Mesenchymal stem cell (in vitro differentiated cells and primary cell): Measurements from ENCODE around the gene ACTN4.

Source experiments
- DNase-seq: peaks from one replicate; pipeline ENCODE4 v3.0.0-alpha.2; 2013
- H2AFZ ChIP-seq: one replicate; pipeline ENCODE4 v1.6.1; 2013; ENCODE audit warnings: low read depth, mild to moderate bottlenecking, control low read depth, inconsistent platforms, low read length, moderate library complexity
- H2AK5ac ChIP-seq: 2 replicates; pipeline ENCODE4 v1.6.1; 2013; ENCODE audit warnings: low read length, moderate library complexity, mild to moderate bottlenecking, inconsistent platforms; ENCODE audit not compliant: severe bottlenecking
- H2BK120ac ChIP-seq: one replicate; pipeline ENCODE4 v1.6.1; 2013; ENCODE audit warnings: low read depth, mild to moderate bottlenecking, inconsistent platforms, low read length, moderate library complexity
- H2BK12ac ChIP-seq, 2 experiments: one replicate each; pipeline ENCODE4 v1.6.1; 2013; ENCODE audit warnings: inconsistent platforms in 2 of 2, low read length in 2 of 2, mild to moderate bottlenecking in 2 of 2, moderate library complexity in 2 of 2, control low read depth in 1 of 2
- H2BK15ac ChIP-seq: one replicate; pipeline ENCODE4 v1.6.1; 2013; ENCODE audit warnings: mild to moderate bottlenecking, low read depth, inconsistent platforms; ENCODE audit not compliant: poor library complexity, severe bottlenecking
- H2BK5ac ChIP-seq: 2 replicates; pipeline ENCODE4 v1.6.1; 2013; ENCODE audit warnings: low read depth, mild to moderate bottlenecking, low read length, control low read depth, inconsistent platforms; ENCODE audit not compliant: poor library complexity, severe bottlenecking
- H3K14ac ChIP-seq, 2 experiments: one replicate each; pipeline ENCODE4 v1.6.1; 2013; ENCODE audit warnings: inconsistent platforms in 2 of 2, low read length in 2 of 2, control low read depth in 1 of 2, mild to moderate bottlenecking in 1 of 2, moderate library complexity in 1 of 2
- H3K18ac ChIP-seq, 2 experiments: one replicate each; pipeline ENCODE4 v1.6.1; 2013; ENCODE audit warnings: inconsistent platforms in 2 of 2, low read length in 2 of 2, control low read depth in 1 of 2, low read depth in 1 of 2, mild to moderate bottlenecking in 1 of 2
- H3K23ac ChIP-seq, 2 experiments: one replicate each; pipeline ENCODE4 v1.6.1; 2013; ENCODE audit warnings: inconsistent platforms in 2 of 2, low read length in 2 of 2, mild to moderate bottlenecking in 2 of 2, moderate library complexity in 2 of 2, control low read depth in 1 of 2
- H3K27ac ChIP-seq: 2 replicates; pipeline ENCODE4 v1.5.1; 2013; ENCODE audit warnings: mild to moderate bottlenecking, moderate library complexity, low read length, control low read depth, inconsistent platforms; ENCODE audit not compliant: poor library complexity, severe bottlenecking
- H3K27me3 ChIP-seq, 2 experiments: 2 replicates each; pipeline versions ENCODE4 v1.6.1 to v1.7.0; 2013; ENCODE audit warnings: low read length in 2 of 2, mild to moderate bottlenecking in 2 of 2, moderate library complexity in 2 of 2, control low read depth in 1 of 2, inconsistent platforms in 1 of 2; ENCODE audit not compliant: control insufficient read depth in 1 of 2, insufficient read depth in 1 of 2
- H3K36me3 ChIP-seq, 2 experiments: 2 replicates each; pipeline versions ENCODE4 v1.6.1 to v1.7.0; 2013; ENCODE audit warnings: low read length in 2 of 2, control low read depth in 1 of 2, inconsistent platforms in 1 of 2, low read depth in 1 of 2, mild to moderate bottlenecking in 1 of 2; ENCODE audit not compliant: insufficient read depth in 2 of 2, control insufficient read depth in 1 of 2
- H3K4ac ChIP-seq, 2 experiments: one replicate each; pipeline ENCODE4 v1.6.1; 2013; ENCODE audit warnings: inconsistent platforms in 2 of 2, low read length in 2 of 2, mild to moderate bottlenecking in 2 of 2, moderate library complexity in 2 of 2, control low read depth in 1 of 2, low read depth in 1 of 2
- H3K4me1 ChIP-seq: 2 replicates; pipeline ENCODE4 v1.6.1; 2013; ENCODE audit warnings: low read depth, low read length, control low read depth; ENCODE audit not compliant: control insufficient read depth, insufficient read depth
- H3K4me2 ChIP-seq: 2 replicates; pipeline ENCODE4 v1.6.1; 2013; ENCODE audit warnings: low read length, mild to moderate bottlenecking, inconsistent platforms; ENCODE audit not compliant: poor library complexity, severe bottlenecking
- H3K4me3 ChIP-seq, 2 experiments: 2 replicates each; pipeline versions ENCODE4 v1.5.1 to v1.7.0; 2013; ENCODE audit warnings: low read length in 2 of 2, mild to moderate bottlenecking in 2 of 2, control low read depth in 1 of 2, low read depth in 1 of 2; ENCODE audit not compliant: insufficient read depth in 1 of 2
- H3K79me1 ChIP-seq: replicated peaks from 2 replicates; pipeline ENCODE4 v1.6.1; 2013; ENCODE audit warnings: mild to moderate bottlenecking, control low read depth, low read length, inconsistent platforms; ENCODE audit not compliant: poor library complexity, severe bottlenecking
- H3K9ac ChIP-seq: 2 replicates; pipeline ENCODE4 v1.7.0; 2013; ENCODE audit warnings: mild to moderate bottlenecking, low read length, moderate library complexity
- H3K9me3 ChIP-seq: 2 replicates; pipeline ENCODE4 v1.7.0; 2013; ENCODE audit warnings: mild to moderate bottlenecking, low read length; ENCODE audit not compliant: control insufficient read depth
- H4K8ac ChIP-seq: one replicate; pipeline ENCODE4 v1.6.1; 2013; ENCODE audit warnings: inconsistent platforms, mild to moderate bottlenecking, low read length, moderate library complexity
- H4K91ac ChIP-seq: one replicate; pipeline ENCODE4 v1.6.1; 2013; ENCODE audit warnings: mild to moderate bottlenecking, low read length, inconsistent platforms
- WGBS: methylation state at CpG from one replicate; pipeline ENCODE4 v1.1.7; 2013; ENCODE audit warnings: mixed read lengths; 5-methylcytosine and 5-hydroxymethylcytosine counted together

ACTN4 gene

DNA sequence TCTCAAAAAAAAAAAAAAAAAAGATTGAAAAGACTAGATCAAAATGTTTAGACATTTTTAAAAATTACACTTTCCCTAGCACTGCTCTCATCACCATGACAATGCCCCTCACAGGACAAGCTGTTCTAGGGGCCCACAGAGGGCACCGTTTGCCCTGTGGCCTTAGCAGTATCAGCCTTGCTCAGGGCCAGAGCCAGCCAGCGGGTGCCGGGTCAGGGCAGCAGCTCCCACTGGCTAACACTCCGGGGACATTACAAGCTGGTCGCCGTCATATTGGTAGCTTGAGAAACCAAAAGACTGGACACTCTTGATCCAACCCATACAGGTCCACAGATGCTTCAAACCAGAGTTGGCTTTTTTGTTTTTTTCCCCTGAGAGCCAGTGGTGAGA is 78.8 kb downstream of the ACTN4 start:
- Histone ChIP-seq H3K4me3 (no peak overlapping the region), H2BK12ac (no peak overlapping the region), H2BK15ac (no peak overlapping the region), H3K4me1 (peaks cover 43% of the 10 kb centered on the region), H3K18ac (no peak overlapping the region), H3K9ac (no peak overlapping the region), H2AFZ (no peak overlapping the region), H3K14ac (no peak overlapping the region), H4K8ac (no peak overlapping the region), H3K9me3 (no peaks in the 10 kb centered on the region), H2BK5ac (no peak overlapping the region), H3K23ac (no peak overlapping the region), H3K4me2 (no peak overlapping the region), H4K91ac (no peak overlapping the region), H3K27ac (peak overlapping the region; percentile 1), H3K27me3 (no peaks in the 10 kb centered on the region), H2BK120ac (no peak overlapping the region), H3K79me1 (peaks cover 32% of the 10 kb centered on the region), H3K4ac (no peak overlapping the region), H3K36me3 (peaks cover 88 to 99% of the 10 kb centered on the region in 2 experiments), H2AK5ac (no peak overlapping the region)
- no peak for DNase-seq
- 95% methylated on average over 6 of the region's 6 CpGs for WGBS

DNA sequence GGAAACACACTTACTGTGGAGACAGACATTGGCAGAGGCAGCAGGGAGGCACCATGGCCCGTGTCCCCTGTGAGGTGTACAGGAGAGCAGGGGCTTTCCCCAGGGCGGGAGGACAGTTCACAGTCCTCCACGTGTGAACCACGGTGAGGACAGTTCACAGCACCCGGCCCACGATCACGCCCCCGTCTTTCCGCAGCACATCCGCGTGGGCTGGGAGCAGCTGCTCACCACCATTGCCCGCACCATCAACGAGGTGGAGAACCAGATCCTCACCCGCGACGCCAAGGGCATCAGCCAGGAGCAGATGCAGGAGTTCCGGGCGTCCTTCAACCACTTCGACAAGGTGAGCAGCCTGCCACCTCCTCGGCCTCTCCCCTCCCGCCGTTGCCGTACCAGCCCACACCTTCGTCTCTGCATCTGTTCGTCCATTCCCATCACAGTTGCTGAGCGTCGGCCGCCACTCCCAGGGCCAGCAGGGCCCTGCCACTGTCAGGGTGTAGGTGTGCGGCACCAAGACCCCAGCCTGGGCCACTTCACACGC is 79.4 kb downstream of the ACTN4 start:
- H2AK5ac ChIP-seq: no peak overlapping the region
- no peak overlapping the region for H3K27ac ChIP-seq
- H3K9ac ChIP-seq: no peak overlapping the region
- peak overlapping the region in 1 of 2 experiments; percentile 34 for H3K18ac ChIP-seq
- H3K36me3 ChIP-seq: peaks cover 88 to 99% of the 10 kb centered on the region in 2 experiments
- 95% methylated on average over 30 of the region's 30 CpGs for WGBS
- no peaks in the 10 kb centered on the region for H3K27me3 ChIP-seq
- H2BK12ac ChIP-seq: no peak overlapping the region
- peaks cover 39% of the 10 kb centered on the region for H3K4me1 ChIP-seq
- H3K79me1 ChIP-seq: peaks cover 28% of the 10 kb centered on the region
- H2AFZ ChIP-seq: no peak overlapping the region
- no peaks in the 10 kb centered on the region for H3K9me3 ChIP-seq
- no peak overlapping the region for H3K4ac ChIP-seq
- no peak for DNase-seq
- no peak overlapping the region for H2BK5ac ChIP-seq
- H3K4me2 ChIP-seq: no peak overlapping the region
- no peak overlapping the region for H3K14ac ChIP-seq
- H4K8ac ChIP-seq: peak overlapping the region; percentile 0
- no peak overlapping the region for H2BK15ac ChIP-seq
- H3K23ac ChIP-seq: peak overlapping the region in 1 of 2 experiments; percentile 38
- H4K91ac ChIP-seq: no peak overlapping the region
- no peak overlapping the region for H2BK120ac ChIP-seq
- no peak overlapping the region for H3K4me3 ChIP-seq

DNA sequence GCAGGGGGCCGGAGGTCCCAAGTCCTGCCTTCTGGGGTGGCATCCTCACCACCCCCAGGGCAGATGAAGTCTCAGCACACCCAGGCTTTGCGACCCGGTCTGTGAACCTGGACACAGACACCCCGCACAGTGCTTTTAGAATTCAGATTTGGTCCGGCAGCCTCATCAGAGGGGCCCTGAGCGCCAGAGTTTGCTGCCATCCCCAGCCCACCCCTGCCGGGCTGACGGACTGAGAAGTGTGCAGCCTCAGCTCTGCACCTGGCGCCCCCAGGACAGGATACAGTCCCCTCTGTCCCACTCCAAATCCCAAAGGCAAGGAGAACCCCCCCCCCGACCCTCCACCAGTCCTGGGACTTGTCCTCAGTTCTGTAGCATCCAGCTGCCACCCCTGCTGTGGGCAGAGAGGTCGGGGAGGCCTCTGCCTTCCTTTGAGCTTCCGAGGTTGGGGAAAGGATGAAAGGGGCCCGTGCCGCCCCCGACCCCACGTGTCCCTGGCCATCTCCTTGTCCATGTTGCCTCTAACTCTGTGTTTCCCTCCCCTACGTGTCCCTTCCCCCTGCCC is 79.9 kb downstream of the ACTN4 start:
- H3K18ac ChIP-seq: peak overlapping the region in 1 of 2 experiments; percentile 1
- no peak overlapping the region for H3K9ac ChIP-seq
- peaks cover 27% of the 10 kb centered on the region for H3K79me1 ChIP-seq
- no peak for DNase-seq
- H3K4me1 ChIP-seq: peaks cover 37% of the 10 kb centered on the region
- H4K8ac ChIP-seq: no peak overlapping the region
- no peak overlapping the region for H2AFZ ChIP-seq
- no peak overlapping the region for H2BK120ac ChIP-seq
- no peak overlapping the region for H3K4ac ChIP-seq
- H2BK5ac ChIP-seq: no peak overlapping the region
- WGBS: 96% methylated on average over 15 of the region's 17 CpGs
- no peak overlapping the region for H4K91ac ChIP-seq
- H3K14ac ChIP-seq: no peak overlapping the region
- H3K27ac ChIP-seq: no peak overlapping the region
- H3K23ac ChIP-seq: no peak overlapping the region
- H3K4me3 ChIP-seq: no peak overlapping the region
- no peak overlapping the region for H3K4me2 ChIP-seq
- H3K27me3 ChIP-seq: no peaks in the 10 kb centered on the region
- peaks cover 85 to 99% of the 10 kb centered on the region in 2 experiments for H3K36me3 ChIP-seq
- H3K9me3 ChIP-seq: no peaks in the 10 kb centered on the region
- H2BK12ac ChIP-seq: no peak overlapping the region
- H2BK15ac ChIP-seq: no peak overlapping the region
- H2AK5ac ChIP-seq: no peak overlapping the region

DNA sequence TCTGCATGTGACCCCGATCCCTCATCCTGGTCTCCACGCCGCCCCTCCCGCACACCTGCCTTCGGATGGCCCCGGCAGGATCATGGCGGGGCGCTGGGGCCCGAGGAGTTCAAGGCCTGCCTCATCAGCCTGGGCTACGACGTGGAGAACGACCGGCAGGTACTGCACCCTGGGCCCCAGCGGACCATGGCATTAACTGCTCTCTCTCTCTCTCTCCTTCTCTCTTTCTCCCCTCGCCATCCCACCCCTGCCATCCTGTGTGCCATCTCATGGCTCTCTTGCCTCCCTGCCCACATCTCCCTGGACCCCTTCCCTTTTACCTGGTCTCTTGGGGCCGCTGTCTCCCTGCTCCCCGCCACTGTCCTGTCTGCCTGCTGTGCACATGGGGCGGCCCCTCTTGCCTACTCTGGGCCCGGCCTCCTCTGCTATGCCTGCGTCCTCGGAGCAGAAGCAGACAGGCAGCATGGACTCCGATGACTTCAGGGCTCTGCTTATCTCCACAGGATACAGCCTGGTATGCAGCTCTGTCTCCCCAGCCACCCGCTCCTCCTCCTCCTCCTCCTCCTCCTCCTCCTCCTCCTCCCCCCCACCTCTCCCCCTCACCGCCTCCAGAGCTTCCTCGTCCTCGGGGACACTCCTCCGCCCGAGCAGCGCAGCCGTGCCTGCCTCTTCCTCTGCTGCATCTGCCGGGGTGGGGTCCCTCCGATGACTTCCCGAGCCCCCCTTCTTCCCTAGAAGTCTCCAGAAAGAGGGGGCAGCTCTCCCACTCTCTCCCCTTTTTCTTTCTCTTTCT is 80.6 kb downstream of the ACTN4 start:
- Histone ChIP-seq H3K14ac (no peak overlapping the region), H3K4me2 (no peak overlapping the region), H4K8ac (peak overlapping the region; percentile 62), H3K4ac (peak overlapping the region in 1 of 2 experiments; percentile 40), H3K36me3 (peaks cover 78 to 99% of the 10 kb centered on the region in 2 experiments), H3K23ac (no peak overlapping the region), H2BK12ac (no peak overlapping the region), H4K91ac (peak overlapping the region; percentile 45), H3K27me3 (no peaks in the 10 kb centered on the region), H2AK5ac (no peak overlapping the region), H2BK120ac (peak overlapping the region; percentile 23), H3K4me1 (peaks cover 35% of the 10 kb centered on the region), H2AFZ (no peak overlapping the region), H3K79me1 (peaks cover 20% of the 10 kb centered on the region), H3K18ac (peak overlapping the region; percentile 1 to 37), H3K27ac (peak overlapping the region; percentile 30), H2BK5ac (no peak overlapping the region), H3K9me3 (no peaks in the 10 kb centered on the region), H3K9ac (no peak overlapping the region), H3K4me3 (no peak overlapping the region), H2BK15ac (peak overlapping the region; percentile 38)
- WGBS: 78% methylated on average over 32 of the region's 33 CpGs
- peak; percentile 42 for DNase-seq
